ENCODE measurements around the gene COL4A2.

COL4A2 gene

GRCh38 chr13:110506396-110506795 lies 199.3 kb downstream of the COL4A2 start:
- Histone ChIP-seq H3K4me1 (ENCODE audit: low read depth, poor library complexity, severe bottlenecking) (no peaks in the 10 kb centered on the region), H3K9ac (no peak overlapping the region), H3K4me2 (no peak overlapping the region), H3K4me3 (IDR thresholded peaks at IDR 0.05; ENCODE audit: insufficient read depth, low read depth, low read length) (no peak overlapping the region), H3K36me3 (ENCODE audit: insufficient read depth) (no peaks in the 10 kb centered on the region), H3K79me2 (ENCODE audit: insufficient read depth, low read depth) (no peaks in the 10 kb centered on the region), H4K20me1 (ENCODE audit: insufficient read depth) (no peaks in the 10 kb centered on the region), H3K27ac (no peak overlapping the region), H2AFZ (ENCODE audit: low read depth) (no peak overlapping the region), H3K27me3 (ENCODE audit: insufficient read depth, low read depth) (no peaks in the 10 kb centered on the region)
- TF ChIP-seq CTCF (conservative IDR thresholded peaks at IDR 0.05; ENCODE audit: low read depth, low read length), result no peak

- H3K27ac ChIP-seq, result no peak overlapping the region
- no peaks in the 10 kb centered on the region for H3K36me3 ChIP-seq (ENCODE audit: insufficient read depth)
- H3K4me3 ChIP-seq (IDR thresholded peaks at IDR 0.05; ENCODE audit: insufficient read depth, low read depth, low read length), result no peak overlapping the region
- TF ChIP-seq CTCF (conservative IDR thresholded peaks at IDR 0.05; ENCODE audit: low read depth, low read length), result no peak
- H2AFZ ChIP-seq (ENCODE audit: low read depth), result no peak overlapping the region
- H4K20me1 ChIP-seq (ENCODE audit: insufficient read depth), result no peaks in the 10 kb centered on the region
- H3K9ac ChIP-seq, result no peak overlapping the region
- no peak overlapping the region for H3K4me2 ChIP-seq
- H3K4me1 ChIP-seq (ENCODE audit: low read depth, poor library complexity, severe bottlenecking), result no peaks in the 10 kb centered on the region
- no peaks in the 10 kb centered on the region for H3K79me2 ChIP-seq (ENCODE audit: insufficient read depth, low read depth)
- H3K27me3 ChIP-seq (ENCODE audit: insufficient read depth, low read depth), result no peaks in the 10 kb centered on the region
Observed at GRCh38 chr13:110506859-110507566, 199.9 kb downstream of the COL4A2 start.

- H3K4me3 ChIP-seq (IDR thresholded peaks at IDR 0.05; ENCODE audit: insufficient read depth, low read depth, low read length), result no peak overlapping the region
- H3K4me1 ChIP-seq (ENCODE audit: low read depth, poor library complexity, severe bottlenecking), result no peaks in the 10 kb centered on the region
- H3K4me2 ChIP-seq, result no peak overlapping the region
Observed at GRCh38 chr13:110507678-110508381, 200.7 kb downstream of the COL4A2 start.

GRCh38 chr13:110509478-110509926 lies 202.4 kb downstream of the COL4A2 start:
- Histone ChIP-seq H3K27ac (no peak overlapping the region), H3K27me3 (ENCODE audit: insufficient read depth, low read depth) (no peaks in the 10 kb centered on the region), H3K36me3 (ENCODE audit: insufficient read depth) (no peaks in the 10 kb centered on the region), H3K79me2 (ENCODE audit: insufficient read depth, low read depth) (no peaks in the 10 kb centered on the region), H3K9ac (no peak overlapping the region), H3K4me1 (ENCODE audit: low read depth, poor library complexity, severe bottlenecking) (no peaks in the 10 kb centered on the region), H2AFZ (ENCODE audit: low read depth) (no peak overlapping the region), H3K4me3 (IDR thresholded peaks at IDR 0.05; ENCODE audit: insufficient read depth, low read depth, low read length) (no peak overlapping the region), H3K4me2 (no peak overlapping the region), H4K20me1 (ENCODE audit: insufficient read depth) (no peaks in the 10 kb centered on the region)
- TF ChIP-seq CTCF (conservative IDR thresholded peaks at IDR 0.05; ENCODE audit: low read depth, low read length), result no peak

More at GRCh38 chr13:110507678-110508381, 200.7 kb downstream of the COL4A2 start:
- Histone ChIP-seq H3K27me3 (ENCODE audit: insufficient read depth, low read depth) (no peaks in the 10 kb centered on the region), H2AFZ (ENCODE audit: low read depth) (no peak overlapping the region), H4K20me1 (ENCODE audit: insufficient read depth) (no peaks in the 10 kb centered on the region), H3K27ac (no peak overlapping the region), H3K36me3 (ENCODE audit: insufficient read depth) (no peaks in the 10 kb centered on the region), H3K9ac (no peak overlapping the region), H3K79me2 (ENCODE audit: insufficient read depth, low read depth) (no peaks in the 10 kb centered on the region)
- TF ChIP-seq CTCF (conservative IDR thresholded peaks at IDR 0.05; ENCODE audit: low read depth, low read length), result no peak
